HG03442 (cell line): Measurements from ENCODE around the gene TCEAL1.
"Not testable (repeated sequence)": the region's sequence is repeated elsewhere in the genome, so short reads cannot be mapped to it uniquely, and the experiment has no call there.

Source experiments
- ATAC-seq: cut with Tn5 transposase; IDR thresholded peaks from one replicate; pipeline ENCODE4 v1.9.1; 2021; ENCODE audit warnings: mild to moderate bottlenecking, moderate library complexity; ENCODE audit not compliant: unreplicated experiment

TCEAL1 gene, protein sequence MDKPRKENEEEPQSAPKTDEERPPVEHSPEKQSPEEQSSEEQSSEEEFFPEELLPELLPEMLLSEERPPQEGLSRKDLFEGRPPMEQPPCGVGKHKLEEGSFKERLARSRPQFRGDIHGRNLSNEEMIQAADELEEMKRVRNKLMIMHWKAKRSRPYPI

GRCh38 chrX:103628386-103629317 is at the start of gene TCEAL1:
Gene TCEAL1, plus strand, starts transcription at chrX:103628975. Its CDS starts 942 bp downstream, at chrX:103629917.
- peak; percentile 66 for ATAC-seq

GRCh38 chrX:103584596-103584995 is 44.2 kb upstream of the TCEAL1 start:
- no peak for ATAC-seq

GRCh38 chrX:103585411-103586313 is 43.1 kb upstream of the TCEAL1 start, which contains the start of gene TCEAL4:
Gene TCEAL4, plus strand, starts transcription at chrX:103585515. Its CDS starts 1,161 bp downstream, at chrX:103586676.
- ATAC-seq = peak; percentile 78

DNA sequence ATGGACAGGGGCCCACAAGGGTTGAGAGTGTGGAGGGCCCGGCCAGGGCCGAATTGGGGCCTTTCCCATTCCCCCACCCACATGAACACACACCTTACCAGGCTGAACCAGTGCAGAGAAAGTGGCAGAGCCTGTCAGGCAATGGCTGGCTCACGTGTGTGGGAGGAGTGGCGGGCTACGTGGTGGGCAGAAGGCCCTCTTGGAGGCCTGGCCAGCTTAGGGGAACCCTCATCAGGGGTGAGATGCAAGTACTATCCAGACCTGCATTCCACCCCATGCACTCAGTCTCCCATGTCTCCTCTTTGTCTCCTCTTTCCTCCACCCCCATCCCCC is 42.5 kb upstream of the TCEAL1 start:
- peak; percentile 21 for ATAC-seq

- no peak for ATAC-seq
Observed at GRCh38 chrX:103586659-103587058, 42.1 kb upstream of the TCEAL1 start.

- not testable (repeated sequence) for ATAC-seq
Observed at GRCh38 chrX:103592295-103592694, 36.5 kb upstream of the TCEAL1 start.

GRCh38 chrX:103595202-103595601 is 33.6 kb upstream of the TCEAL1 start:
- ATAC-seq = not testable (repeated sequence)

DNA sequence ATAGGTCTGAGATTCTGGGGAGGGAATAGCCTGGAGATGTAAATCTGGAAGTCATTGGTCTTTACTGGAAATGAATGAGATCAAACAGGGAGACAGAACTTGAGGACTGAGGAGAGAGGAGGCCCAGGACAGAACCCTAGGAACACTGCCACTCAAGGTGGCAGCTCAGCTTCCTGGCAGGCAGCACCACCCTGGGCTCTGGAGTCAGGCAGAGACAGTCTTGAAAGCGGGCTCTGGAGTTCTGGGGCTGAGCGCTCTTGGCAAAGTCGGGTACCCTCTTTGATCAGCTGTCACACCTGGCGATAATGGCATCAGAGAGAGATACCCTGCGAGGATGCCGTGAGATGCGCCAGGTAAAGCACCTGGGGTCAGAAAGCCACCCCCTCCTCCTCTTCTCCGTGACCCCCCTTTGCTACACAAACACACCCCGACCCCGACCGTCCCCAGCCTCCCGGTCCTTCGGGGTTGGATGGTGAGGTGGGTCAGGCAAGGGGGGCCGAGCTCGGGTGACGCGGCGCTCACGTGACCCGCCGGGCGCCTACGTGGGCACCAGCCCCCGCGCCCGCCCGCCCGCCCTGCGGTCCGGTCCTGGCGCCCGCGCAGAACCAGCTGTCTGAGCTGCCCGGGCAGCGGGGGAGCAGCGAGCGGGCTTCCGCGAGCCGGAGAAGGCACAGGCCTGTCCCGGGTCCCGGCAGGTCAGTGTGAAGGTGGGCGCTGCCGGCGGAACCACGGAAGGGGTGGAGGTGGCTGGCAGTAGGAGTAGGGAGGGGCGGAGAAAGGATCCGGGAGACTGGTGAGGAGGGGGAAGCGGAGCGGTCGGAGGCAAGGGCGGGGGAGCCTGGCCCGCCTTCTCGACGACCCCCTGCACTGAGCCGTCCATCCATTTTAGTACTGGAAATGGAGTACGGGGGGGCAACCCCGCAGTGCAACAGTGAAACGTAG is 21.1 kb upstream of the TCEAL1 start, which contains the start of gene TCEAL3:
TSS of gene TCEAL3 (plus strand) at position 600 of the 942 bp plus-strand sequence. CDS start 1,102 bp downstream, outside the sequence.
- ATAC-seq = peak; percentile 77

GRCh38 chrX:103608306-103608963 is 20.3 kb upstream of the TCEAL1 start:
- ATAC-seq = peak; percentile 34

- no peak for ATAC-seq
Observed at GRCh38 chrX:103610282-103610681, 18.5 kb upstream of the TCEAL1 start.

DNA sequence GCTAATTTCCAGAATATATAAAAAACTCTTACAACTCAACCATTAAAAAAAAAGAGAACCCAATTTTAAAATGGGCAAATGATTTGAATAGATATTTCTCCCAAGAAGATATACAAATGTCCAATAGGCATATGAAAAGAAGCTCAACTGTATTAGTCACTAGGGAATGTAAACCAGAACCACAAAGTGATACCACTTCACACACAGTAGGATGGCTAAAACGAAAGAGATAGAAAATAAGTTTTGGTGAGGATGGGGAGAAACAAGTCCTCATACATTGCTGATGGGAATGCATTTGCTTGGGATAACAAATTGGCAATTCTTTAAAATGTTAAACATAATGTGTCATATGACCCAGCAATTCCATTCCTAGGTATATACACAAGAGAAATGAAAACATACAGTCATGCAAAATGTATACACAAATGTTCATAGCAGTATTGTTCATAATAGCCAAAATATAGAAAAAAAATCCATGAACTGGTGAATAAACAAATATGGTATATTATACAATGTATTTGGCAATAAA is 15.3 kb upstream of the TCEAL1 start:
- ATAC-seq = no peak

DNA sequence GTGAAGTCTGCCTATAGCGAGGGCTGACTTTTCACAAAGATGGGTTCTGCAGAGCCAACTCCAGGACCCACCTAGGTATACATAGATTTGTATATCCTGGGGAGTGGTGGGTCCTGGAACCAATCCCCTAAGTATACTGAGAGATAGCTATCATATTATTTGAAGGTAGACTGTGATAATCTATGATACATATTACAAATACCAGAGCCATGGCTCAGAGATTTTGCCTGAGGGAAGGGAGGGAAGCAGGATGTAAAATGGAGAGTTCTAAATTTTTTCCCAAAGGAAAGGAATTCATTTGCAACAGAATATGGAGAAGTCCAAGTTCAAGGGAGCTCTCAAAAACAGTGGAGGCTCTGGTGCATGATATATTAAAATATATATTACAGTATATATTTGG is 13.8 kb upstream of the TCEAL1 start:
- no peak for ATAC-seq

DNA sequence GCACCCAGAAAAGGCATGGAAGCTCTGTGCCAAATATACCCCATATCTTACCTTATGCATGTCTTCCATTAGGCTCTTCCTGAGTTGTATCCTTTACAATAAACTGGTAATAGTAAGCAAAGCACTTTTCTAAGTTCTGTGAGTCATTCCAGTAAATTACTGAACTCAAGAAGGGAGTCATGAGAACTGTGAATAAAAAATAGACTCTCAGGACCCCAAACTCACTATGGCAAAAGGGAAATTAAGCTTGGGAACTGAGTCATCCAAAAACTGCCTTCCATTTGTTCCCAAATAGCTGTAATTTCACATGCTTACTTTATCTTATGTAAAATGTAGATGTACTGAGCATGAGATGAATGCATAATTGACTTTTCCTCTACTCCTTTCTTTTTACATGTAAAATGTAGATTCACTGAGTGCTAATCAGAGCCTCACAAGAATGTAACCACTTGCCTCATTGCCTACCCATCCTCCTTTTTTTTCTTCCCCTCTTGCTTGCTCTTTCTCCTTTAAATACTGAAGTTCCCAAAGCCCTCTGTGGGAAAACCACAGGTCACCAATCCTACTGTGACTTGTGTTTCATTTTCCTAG is 12.9 kb upstream of the TCEAL1 start:
- no peak for ATAC-seq

DNA sequence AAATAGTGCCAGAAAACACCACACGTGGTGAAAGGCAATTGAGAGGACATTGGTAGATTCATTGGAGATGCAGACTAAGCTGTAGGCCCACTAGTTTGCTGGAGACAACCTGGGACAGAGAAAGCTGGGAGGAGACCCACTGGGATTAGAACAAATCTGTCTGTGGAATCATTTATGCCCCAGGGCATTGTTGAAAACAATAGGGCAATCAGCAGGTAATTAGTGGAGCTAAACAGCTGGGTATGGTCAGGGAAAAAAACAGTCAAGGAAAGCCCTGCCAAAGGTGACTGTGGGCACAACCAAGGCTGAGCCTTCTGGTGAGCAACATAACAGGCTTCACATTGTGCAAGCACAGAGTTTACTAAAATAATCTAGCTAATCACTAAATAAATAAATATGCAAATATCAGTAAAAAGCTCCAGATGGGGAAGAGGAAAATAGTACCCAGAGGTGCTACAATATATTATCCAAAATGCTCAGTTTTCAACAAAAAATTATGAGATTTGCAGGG is 12.0 kb upstream of the TCEAL1 start:
- no peak for ATAC-seq

GRCh38 chrX:103624111-103624510 is 4.7 kb upstream of the TCEAL1 start:
- ATAC-seq = no peak

- ATAC-seq = no peak
Observed at GRCh38 chrX:103626855-103627254, 1.9 kb upstream of the TCEAL1 start.

- peak; percentile 46 for ATAC-seq
Observed at GRCh38 chrX:103629318-103630170, 769 bp downstream of the TCEAL1 start.

GRCh38 chrX:103630171-103630511 is 1.4 kb downstream of the TCEAL1 start:
- ATAC-seq = no peak
